Stimulated activated CD4-positive, alpha-beta T cell treated with anti-CD3 and anti-CD28 coated beads, Interleukin-1b, Interleukin-23, amount 100 ng/mL, for 24 hours (primary cell): ENCODE data around the gene PLIN1.

Experiments used
- DNase-seq, 4 experiments: peaks; one replicate each; pipeline ENCODE4 v3.0.0-alpha.2; 2020; ENCODE audit warnings: low read depth in 4 of 4, low spot score in 1 of 4

Gene PLIN1

GRCh38 chr15:89672221-89673164 lies 6.7 kb downstream of the PLIN1 start:
- no peak for DNase-seq

DNA sequence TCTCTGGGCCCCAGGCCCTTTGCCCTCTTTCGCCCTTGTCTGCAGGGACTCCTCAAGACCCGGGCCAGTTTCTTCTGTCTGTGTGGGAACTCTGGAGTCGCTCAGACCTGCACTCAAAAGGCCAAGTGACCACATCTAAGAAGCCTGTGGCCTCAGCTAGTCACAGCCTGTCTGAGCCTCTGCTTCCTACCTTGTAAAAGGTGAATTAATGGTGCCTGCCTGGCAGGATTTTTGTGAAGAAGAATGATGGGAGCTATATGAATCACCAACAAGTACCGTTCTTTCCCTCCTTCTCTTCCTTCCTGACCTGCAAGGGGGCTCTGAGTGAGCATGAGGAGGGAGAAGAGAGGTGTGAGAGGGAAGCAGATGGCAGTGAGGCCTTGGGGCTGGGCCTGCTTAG lies 7.5 kb downstream of the PLIN1 start:
- DNase-seq = no peak

- no peak for DNase-seq
Measured at GRCh38 chr15:89670971-89671560, 8.1 kb downstream of the PLIN1 start.

GRCh38 chr15:89669941-89670340 lies 9.2 kb downstream of the PLIN1 start:
- no peak for DNase-seq

GRCh38 chr15:89669309-89669865 lies 9.8 kb downstream of the PLIN1 start:
- no peak for DNase-seq

- no peak for DNase-seq
Measured at GRCh38 chr15:89668171-89668570, 11.0 kb downstream of the PLIN1 start.

DNA sequence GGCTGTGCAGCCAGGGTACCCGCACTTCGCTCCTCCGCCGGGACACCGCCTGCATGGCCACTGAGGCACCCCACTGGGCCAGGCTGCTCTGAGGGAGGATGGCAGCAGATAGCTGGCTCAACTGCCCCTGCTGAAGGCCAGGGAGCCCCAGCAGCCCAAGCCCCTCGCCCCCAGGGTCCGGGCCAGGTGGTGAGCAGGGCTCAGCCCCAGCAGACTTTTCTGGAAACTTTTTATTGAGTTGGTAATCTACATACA lies 11.5 kb downstream of the PLIN1 start:
- DNase-seq = no peak

- DNase-seq = no peak
Measured at GRCh38 chr15:89666858-89667705, 12.1 kb downstream of the PLIN1 start.

DNA sequence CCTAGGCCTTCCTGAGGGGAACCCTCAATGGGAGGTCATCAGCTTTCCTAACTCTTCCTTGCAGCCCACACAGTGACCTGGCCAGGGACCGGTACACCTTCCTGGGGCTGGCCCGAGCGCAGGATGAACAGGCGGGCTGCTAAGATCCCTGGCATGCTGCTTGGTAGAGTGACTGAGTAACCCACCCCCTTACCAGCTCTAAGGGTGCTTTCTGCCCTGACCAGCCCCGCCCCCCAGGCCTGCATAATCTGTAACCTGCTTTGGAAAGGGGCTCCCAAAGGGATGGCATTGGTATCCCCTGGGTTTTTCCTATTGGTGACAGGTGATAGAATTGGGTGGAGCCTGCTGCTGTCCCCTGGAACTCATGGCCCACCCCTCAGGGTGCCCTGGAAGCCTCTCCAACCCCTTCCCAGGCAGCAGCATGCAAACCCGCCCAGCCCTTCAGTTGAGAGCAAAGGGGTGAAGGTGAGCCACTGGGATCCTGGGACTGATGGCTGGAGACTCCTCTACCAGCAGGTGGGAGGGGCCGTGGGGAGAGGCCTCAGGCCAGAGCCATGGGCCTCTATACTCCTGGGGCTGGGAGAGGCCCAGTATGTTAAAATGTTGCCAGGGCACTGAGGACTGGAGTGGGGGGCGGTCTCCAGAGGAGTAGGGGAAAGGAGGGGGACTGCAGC lies 12.8 kb downstream of the PLIN1 start:
- DNase-seq = no peak

GRCh38 chr15:89665449-89666181 lies 13.6 kb downstream of the PLIN1 start:
- DNase-seq = no peak

- no peak for DNase-seq
Measured at GRCh38 chr15:89664441-89665350, 14.5 kb downstream of the PLIN1 start.

DNA sequence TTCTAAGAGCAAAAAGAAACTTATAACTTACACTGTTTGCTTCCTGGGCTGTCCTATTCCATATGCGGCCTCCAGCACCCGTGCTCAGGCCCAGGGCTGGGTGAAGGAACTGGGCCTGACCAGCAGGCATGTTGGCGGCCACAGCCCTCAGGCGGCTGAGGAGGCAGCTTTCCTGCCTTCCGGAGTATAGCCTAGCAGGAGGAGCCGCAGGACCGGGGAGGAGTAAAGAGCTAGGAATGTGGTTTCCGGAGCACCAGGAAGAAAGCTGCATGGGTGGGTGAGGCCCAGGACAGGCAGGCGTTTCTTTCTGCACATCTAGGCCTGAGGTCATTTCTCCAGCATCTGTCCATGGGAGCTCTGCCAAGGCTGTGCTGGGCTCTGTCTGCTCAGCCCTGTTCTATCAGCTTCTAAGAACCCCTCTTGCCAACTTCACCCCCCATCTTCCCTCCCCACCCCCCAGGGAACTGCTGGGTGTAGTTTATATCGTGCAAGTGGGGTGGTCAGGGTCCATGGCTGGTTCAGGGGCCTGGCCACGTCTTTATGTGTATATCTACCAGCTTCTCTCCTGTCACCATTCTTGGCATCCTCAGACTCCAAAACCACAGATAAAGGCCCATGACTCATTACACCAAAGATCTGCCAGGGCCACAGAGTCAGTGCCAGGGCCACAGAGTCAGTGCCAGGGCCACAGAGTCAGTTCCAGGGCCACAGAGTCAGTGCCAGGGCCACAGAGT lies 16.1 kb downstream of the PLIN1 start:
- DNase-seq = no peak

- DNase-seq = no peak
Measured at GRCh38 chr15:89660556-89660955, 18.6 kb downstream of the PLIN1 start.

GRCh38 chr15:89659295-89659694 lies 19.9 kb downstream of the PLIN1 start:
- no peak for DNase-seq

DNA sequence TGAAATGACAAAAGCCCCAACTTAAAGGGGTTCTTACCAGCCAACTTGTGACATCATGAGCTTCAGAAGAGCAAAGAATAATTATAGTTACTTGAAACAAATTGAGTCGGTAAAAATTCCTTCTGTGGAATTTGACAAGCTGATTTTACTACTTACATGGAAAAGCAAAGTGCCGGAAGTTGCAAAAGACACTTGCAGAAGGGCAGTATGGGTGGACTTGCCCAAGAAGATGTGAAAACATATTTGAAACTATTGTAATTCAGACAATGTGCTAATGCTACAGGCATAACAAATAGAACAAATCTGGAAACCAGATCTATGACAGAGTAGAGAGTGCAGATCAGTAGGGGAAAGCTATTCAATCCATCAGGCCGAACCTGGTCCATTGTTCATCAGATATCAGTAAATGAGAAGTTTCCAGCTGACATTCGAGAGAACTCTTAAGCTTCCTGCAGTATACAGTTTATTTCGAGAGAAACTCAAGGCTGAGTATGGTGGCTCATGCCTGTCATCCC lies 21.4 kb downstream of the PLIN1 start:
- DNase-seq = no peak

GRCh38 chr15:89656116-89656815 lies 22.9 kb downstream of the PLIN1 start:
- DNase-seq = no peak

- DNase-seq = peak in 1 of 4 experiments; percentile 7
Measured at GRCh38 chr15:89654847-89655805, 24.0 kb downstream of the PLIN1 start, which contains the start of gene KIF7. KIF7 (minus strand) TSS chr15:89655467; CDS start chr15:89652930, 2,537 bp downstream.
